Vagina (tissue), 2 donors: ENCODE measurements around the gene KRTAP9-8.
"Not testable (repeated sequence)": the region's sequence is repeated elsewhere in the genome, so short reads cannot be mapped to it uniquely, and the experiment has no call there.

ENCODE experiments used
- CTCF ChIP-seq, 3 experiments: fragments of 450-650 bp in 2 of 3; fragments of 200-600 bp in 1 of 3; sonication (generic) in 1 of 3; IDR thresholded peaks; one replicate each; pipeline ENCODE4 v1.5.1; 2017 to 2019; ENCODE audit warnings: antibody characterized with exemption in 3 of 3, mild to moderate bottlenecking in 2 of 3, moderate library complexity in 2 of 3
- POLR2AphosphoS5 ChIP-seq, 2 donors: sonication (generic); formaldehyde crosslinking; IDR thresholded peaks; one replicate each; pipeline ENCODE4 v1.9.0; 2017; ENCODE audit warnings: antibody characterized with exemption in 2 of 2, mild to moderate bottlenecking in 2 of 2, low read depth in 1 of 2; ENCODE audit not compliant: insufficient read depth in 1 of 2

GRCh38 chr17:41246995-41247787 lies 9.4 kb downstream of the KRTAP9-8 start:
- TF ChIP-seq CTCF (IDR thresholded peaks at IDR 0.05); POLR2AphosphoS5 (IDR thresholded peaks at IDR 0.05; ENCODE audit: insufficient read depth in 1 of 2, low read depth in 1 of 2): not testable (repeated sequence)
